CD8-positive, alpha-beta memory T cell (primary cell): ENCODE results near the gene GSK3A. TPM values are rescaled to one million over a fixed set of nuclear protein-coding genes. Genes with fewer than 3 reads are reported as not detected.

Source experiments
- CTCF ChIA-PET: fragments of 350-600 bp; sonication (Branson Sonifier 250); formaldehyde crosslinking; loops from one replicate; lab custom pipeline; 2021; ENCODE audit warnings: antibody characterized with exemption; lab: Charles Lee
- POLR2A ChIA-PET: fragments of 350-600 bp; sonication (Branson Sonifier 250); formaldehyde crosslinking; loops from one replicate; lab custom pipeline; 2021; ENCODE audit warnings: antibody characterized with exemption; lab: Charles Lee
- DNase-seq, 5 donors: peaks; one replicate each; pipeline versions ENCODE4 v3.0.0 to v3.0.0-alpha.2; 2020 to 2022; ENCODE audit warnings: mixed read lengths in 1 of 5
- H3K27ac ChIP-seq: one replicate; pipeline ENCODE4 v1.7.0; 2013; ENCODE audit warnings: low read depth, mild to moderate bottlenecking, low read length, moderate library complexity
- H3K27me3 ChIP-seq: 2 replicates; pipeline ENCODE4 v1.7.0; 2013; ENCODE audit warnings: low read length, mild to moderate bottlenecking; ENCODE audit not compliant: insufficient read depth, poor library complexity, severe bottlenecking
- H3K36me3 ChIP-seq: 2 replicates; pipeline ENCODE4 v1.7.0; 2013; ENCODE audit warnings: mild to moderate bottlenecking, low read length, moderate library complexity; ENCODE audit not compliant: insufficient read depth
- H3K4me1 ChIP-seq: 2 replicates; pipeline ENCODE4 v1.7.0; 2013; ENCODE audit warnings: mild to moderate bottlenecking, low read length, moderate library complexity; ENCODE audit not compliant: insufficient read depth
- H3K4me3 ChIP-seq: 2 replicates; pipeline ENCODE4 v1.7.0; 2013; ENCODE audit warnings: mild to moderate bottlenecking, low read length
- H3K9me3 ChIP-seq: 2 replicates; pipeline ENCODE4 v1.7.0; 2013; ENCODE audit warnings: mild to moderate bottlenecking, low read length
- H3K27ac Mint-ChIP-seq, 8 donors: one replicate each; pipeline ENCODE4 v1.8.0; 2020 to 2021; ENCODE audit warnings: mixed read lengths in 8 of 8, mild to moderate bottlenecking in 6 of 8, inconsistent platforms in 3 of 8, moderate library complexity in 3 of 8
- H3K27me3 Mint-ChIP-seq, 2 donors: one replicate each; pipeline ENCODE4 v1.8.0; 2020 to 2021; ENCODE audit warnings: mixed read lengths in 2 of 2, mild to moderate bottlenecking in 1 of 2, moderate library complexity in 1 of 2
- H3K36me3 Mint-ChIP-seq, 3 donors: one replicate each; pipeline ENCODE4 v1.8.0; 2020 to 2021; ENCODE audit warnings: mixed read lengths in 3 of 3, inconsistent platforms in 1 of 3, mild to moderate bottlenecking in 1 of 3
- H3K4me1 Mint-ChIP-seq, 3 donors: one replicate each; pipeline ENCODE4 v1.8.0; 2020 to 2021; ENCODE audit warnings: mixed read lengths in 3 of 3, inconsistent platforms in 1 of 3, mild to moderate bottlenecking in 1 of 3
- H3K4me3 Mint-ChIP-seq, 7 donors: one replicate each; pipeline ENCODE4 v1.8.0; 2020 to 2021; ENCODE audit warnings: mixed read lengths in 7 of 7, mild to moderate bottlenecking in 6 of 7, moderate library complexity in 4 of 7, inconsistent platforms in 2 of 7
- H3K9me3 Mint-ChIP-seq, 5 donors: one replicate each; pipeline ENCODE4 v1.8.0; 2020 to 2022; ENCODE audit warnings: mixed read lengths in 5 of 5, mild to moderate bottlenecking in 3 of 5, moderate library complexity in 2 of 5, inconsistent platforms in 1 of 5
- polyA plus RNA-seq: library from polyadenylated mRNA; unstranded; fragments of 300-500 nt; fragmentation: Illumina TruSeq; gene quantifications from one replicate; pipeline ENCODE4 v1.2.3, GENCODE V29; 2021
- total RNA-seq, 2 experiments: library from RNA; stranded (reverse); gene quantifications; one replicate each; pipeline ENCODE4 v1.2.3, GENCODE V29; 2021

Gene GSK3A
- total and polyA plus RNA-seq, 3 experiments from 2014 or later, result 23.8 to 53.5 (median 52.9) TPM

DNA sequence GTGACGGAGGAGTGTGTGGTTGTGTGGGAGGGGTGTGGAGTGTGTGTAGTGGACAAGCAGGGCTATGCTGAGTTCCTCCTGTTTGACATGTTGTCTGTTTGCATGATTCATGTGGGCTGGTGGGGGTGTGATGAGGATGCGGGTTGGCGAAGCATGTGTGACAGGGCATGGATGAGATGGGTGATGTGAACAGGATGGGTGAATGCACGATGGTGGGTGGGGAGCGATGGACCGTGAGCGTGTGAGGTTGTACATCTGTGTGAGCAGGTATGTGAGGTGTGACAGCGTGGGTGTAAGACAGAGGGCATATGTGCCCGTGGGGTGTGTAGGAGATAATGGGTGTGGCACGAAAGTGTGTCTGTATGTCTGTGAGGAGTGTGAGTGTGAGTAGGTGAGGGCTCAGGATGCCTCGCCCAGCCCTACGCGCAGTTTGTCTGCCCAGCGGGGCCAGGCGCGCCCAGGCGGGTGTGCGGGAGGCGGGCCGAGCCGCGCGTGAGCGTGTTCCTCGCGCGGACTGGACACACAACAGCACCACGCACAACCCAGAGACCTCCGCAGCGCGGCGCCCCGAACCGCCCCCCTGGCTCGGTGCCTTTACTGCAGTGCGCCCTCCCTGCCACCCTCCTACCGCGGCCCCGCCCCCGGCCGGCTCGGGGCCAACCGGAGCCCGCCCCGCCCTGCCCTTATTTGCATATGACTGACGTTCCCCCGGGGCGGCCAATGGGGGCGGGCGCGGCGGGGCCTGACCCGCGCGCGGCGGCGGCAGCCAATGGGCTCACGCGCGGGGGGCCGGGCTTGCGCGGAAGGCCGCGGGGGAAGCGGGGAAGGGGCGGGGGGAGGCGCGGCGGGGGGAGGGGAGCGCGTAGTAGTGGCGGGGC is 41.0 kb upstream of the GSK3A start:
- H3K4me3 ChIP-seq, result peak overlapping the region; percentile 48
- DNase-seq, result peak; percentile 95 to 98 (median 96)
- peaks cover 8% of the 10 kb centered on the region for H3K36me3 ChIP-seq
- no peaks in the 10 kb centered on the region for H3K27me3 ChIP-seq
- H3K9me3 ChIP-seq, result no peaks in the 10 kb centered on the region
- Mint-ChIP-seq H3K4me1 (peaks cover 24 to 42% (median 35%) of the 10 kb centered on the region in 3 donors), H3K27ac (no peak overlapping the region), H3K27me3 (peaks cover 0 to 3% of the 10 kb centered on the region in 2 donors), H3K4me3 (no peak overlapping the region), H3K9me3 (no peaks in the 10 kb centered on the region), H3K36me3 (peaks cover 0 to 27% (median 0%) of the 10 kb centered on the region in 3 donors)
- peak overlapping the region; percentile 90 for H3K27ac ChIP-seq
- ChIA-PET POLR2A (interaction anchor here (0.8 to 1.7 kb wide), 9 partner anchors 13 to 151 kb away, joined by 3 to 7 read pairs (median 4); partner anchors contain the start of genes CIC, GSK3A and POU2F2), CTCF (interaction anchor here (0.7 kb wide), 1 partner anchor 13 kb away, joined by 4 read pairs; no protein-coding TSS in a partner anchor)
- H3K4me1 ChIP-seq, result peaks cover 54% of the 10 kb centered on the region

DNA sequence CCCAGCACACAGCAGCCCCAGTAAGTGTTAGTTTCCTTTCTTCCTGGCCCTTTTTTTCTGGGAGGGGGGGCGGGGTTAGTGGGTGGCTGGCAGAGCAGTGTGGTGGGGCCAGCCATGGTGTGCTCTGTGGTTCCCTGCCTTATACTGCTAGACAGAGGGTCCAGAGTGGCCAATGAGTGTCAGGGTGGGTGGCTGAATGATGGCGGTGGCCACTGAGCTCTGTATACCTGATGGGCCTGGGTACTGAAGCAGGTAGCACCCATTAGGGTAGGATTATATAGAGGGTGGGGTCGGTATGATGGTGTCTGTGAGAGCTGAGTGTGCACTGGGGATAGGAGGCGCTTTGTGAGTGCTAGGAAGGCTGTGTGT is 40.4 kb upstream of the GSK3A start:
- Histone ChIP-seq H3K36me3 (peaks cover 4% of the 10 kb centered on the region), H3K27me3 (no peaks in the 10 kb centered on the region), H3K4me1 (peaks cover 59% of the 10 kb centered on the region), H3K4me3 (peak overlapping the region; percentile 48), H3K9me3 (no peaks in the 10 kb centered on the region), H3K27ac (peak overlapping the region; percentile 90)
- peaks cover 28 to 45% (median 40%) of the 10 kb centered on the region in 3 donors for H3K4me1 Mint-ChIP-seq
- CTCF ChIA-PET, result interaction anchor here (0.7 to 1.4 kb wide), 2 partner anchors 11 to 13 kb away, joined by 4 read pairs; no protein-coding TSS in a partner anchor
- H3K4me3 Mint-ChIP-seq, result peak overlapping the region in 3 of 7 donors; percentile 33 to 66 (median 51)
- POLR2A ChIA-PET, result interaction anchor here (0.5 to 1.4 kb wide), 6 partner anchors 14 to 150 kb away, joined by 3 to 7 read pairs (median 4); partner anchors contain the start of genes CIC, GSK3A and POU2F2
- H3K36me3 Mint-ChIP-seq, result peaks cover 0 to 21% (median 0%) of the 10 kb centered on the region in 3 donors
- DNase-seq, result no peak
- H3K9me3 Mint-ChIP-seq, result no peaks in the 10 kb centered on the region
- peaks cover 0 to 5% of the 10 kb centered on the region in 2 donors for H3K27me3 Mint-ChIP-seq
- H3K27ac Mint-ChIP-seq, result peak overlapping the region in 1 of 8 donors; percentile 93

DNA sequence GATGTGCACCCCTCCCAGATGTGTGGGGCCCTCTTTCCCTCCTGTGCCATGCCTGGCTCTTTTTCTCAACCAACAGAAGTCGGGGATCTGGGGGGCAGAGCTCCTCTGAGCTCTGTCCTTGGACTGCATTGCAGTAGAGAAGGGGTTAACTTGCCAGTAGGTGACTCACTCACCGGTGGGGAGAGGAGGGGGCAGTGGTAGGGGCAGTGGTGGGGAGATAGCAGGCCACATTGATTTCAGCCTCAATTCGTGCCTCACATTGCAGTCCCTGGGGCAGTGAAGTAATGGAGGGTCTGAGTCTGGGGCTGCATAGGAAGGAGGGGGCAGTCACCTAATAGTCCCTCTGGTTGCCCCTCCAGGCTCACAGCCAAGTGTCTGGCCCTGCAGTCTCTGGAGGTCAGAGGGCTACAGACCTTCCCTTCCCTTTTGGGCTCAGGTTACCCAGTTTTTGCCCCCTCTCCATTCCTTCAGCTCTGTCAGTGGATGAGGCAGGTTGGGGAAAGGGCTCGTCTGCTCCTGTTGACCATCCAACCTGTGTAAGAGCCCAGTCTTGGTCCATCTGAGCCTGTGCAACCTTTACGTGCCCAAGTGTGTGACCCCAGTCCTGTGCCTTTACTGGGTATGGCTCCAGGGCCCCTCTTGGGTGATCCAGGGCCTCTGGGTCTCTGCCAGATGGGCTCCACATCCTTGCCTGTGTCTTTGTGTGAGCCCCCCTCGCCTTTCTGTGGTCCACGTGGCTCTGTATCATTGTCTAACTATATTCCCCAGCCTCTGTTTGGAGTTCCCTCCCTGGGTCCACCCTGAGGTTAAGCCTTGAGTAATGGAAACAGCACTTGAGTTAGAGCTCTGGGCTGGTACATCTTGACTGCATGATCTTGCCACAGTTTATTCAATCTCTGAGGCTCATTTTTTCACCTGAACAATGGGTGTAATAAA is 39.7 kb upstream of the GSK3A start:
- ChIA-PET CTCF (interaction anchor here (0.7 to 5.9 kb wide), 5 partner anchors 11 to 149 kb away, joined by 3 to 72 read pairs (median 4); partner anchors contain the start of genes GSK3A, PAFAH1B3 and PRR19), POLR2A (interaction anchor here (0.5 to 1.4 kb wide), 7 partner anchors 13 to 149 kb away, joined by 3 to 7 read pairs (median 4); partner anchors contain the start of genes CIC, GSK3A and POU2F2)
- H3K9me3 ChIP-seq, result no peaks in the 10 kb centered on the region
- no peaks in the 10 kb centered on the region for H3K27me3 ChIP-seq
- Mint-ChIP-seq H3K27ac (peak overlapping the region in 2 of 8 donors; percentile 93 to 96), H3K4me3 (peak overlapping the region in 6 of 7 donors; percentile 33 to 85 (median 68)), H3K27me3 (peaks cover 0 to 5% of the 10 kb centered on the region in 2 donors), H3K4me1 (peaks cover 28 to 45% (median 40%) of the 10 kb centered on the region in 3 donors), H3K36me3 (peaks cover 0 to 14% (median 0%) of the 10 kb centered on the region in 3 donors), H3K9me3 (no peaks in the 10 kb centered on the region)
- DNase-seq, result no peak
- peaks cover 1% of the 10 kb centered on the region for H3K36me3 ChIP-seq
- peak overlapping the region; percentile 11 for H3K4me3 ChIP-seq
- peak overlapping the region; percentile 90 for H3K27ac ChIP-seq
- H3K4me1 ChIP-seq, result peaks cover 60% of the 10 kb centered on the region

DNA sequence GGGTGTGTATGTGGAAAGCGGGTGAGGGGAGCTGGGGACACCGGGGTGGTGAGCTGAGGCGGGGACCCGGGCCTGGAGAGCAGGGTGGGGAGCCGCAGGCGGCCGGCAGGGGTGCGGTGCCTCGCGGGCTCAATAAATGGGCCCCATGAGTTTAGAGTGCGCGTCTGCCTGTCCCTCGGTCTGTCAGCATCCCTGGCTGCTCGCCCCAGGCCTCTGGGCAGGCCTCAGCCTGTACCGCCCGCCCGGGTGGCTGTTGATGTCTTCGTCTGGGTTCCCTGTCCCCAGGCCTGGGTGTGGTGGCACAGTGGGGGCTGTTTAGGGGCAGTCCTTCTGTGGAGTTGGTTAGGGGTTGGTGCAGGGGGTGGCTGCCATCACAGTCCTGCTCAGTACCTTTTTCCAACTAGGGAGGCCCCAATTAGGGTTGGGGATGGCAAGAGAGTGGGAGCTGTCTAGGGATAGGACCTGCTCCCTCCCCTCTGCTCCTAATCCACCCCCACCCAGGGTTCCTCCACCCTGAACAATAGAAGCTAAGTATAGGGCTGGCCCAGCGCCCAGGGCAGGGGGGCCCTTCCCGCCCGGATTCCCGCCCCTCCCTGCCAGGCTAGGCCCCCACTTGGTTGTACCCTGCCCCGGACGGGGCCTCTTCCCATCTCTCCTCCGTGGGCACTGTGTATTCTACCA is 38.9 kb upstream of the GSK3A start:
- Histone ChIP-seq H3K27me3 (no peaks in the 10 kb centered on the region), H3K27ac (peak overlapping the region; percentile 47), H3K4me1 (peaks cover 67% of the 10 kb centered on the region), H3K9me3 (no peaks in the 10 kb centered on the region), H3K36me3 (no peaks in the 10 kb centered on the region), H3K4me3 (no peak overlapping the region)
- CTCF ChIA-PET, result interaction anchor here (0.7 to 5.9 kb wide), 5 partner anchors 12 to 172 kb away, joined by 3 to 72 read pairs (median 4); partner anchors contain the start of genes GSK3A, PAFAH1B3 and PRR19
- DNase-seq, result no peak
- Mint-ChIP-seq H3K36me3 (peaks cover 0 to 10% (median 0%) of the 10 kb centered on the region in 3 donors), H3K27me3 (peaks cover 0 to 5% of the 10 kb centered on the region in 2 donors), H3K4me1 (peaks cover 30 to 46% (median 46%) of the 10 kb centered on the region in 3 donors), H3K27ac (peak overlapping the region in 6 of 8 donors; percentile 81 to 96 (median 89)), H3K4me3 (peak overlapping the region; percentile 44 to 85 (median 69)), H3K9me3 (no peaks in the 10 kb centered on the region)
- POLR2A ChIA-PET, result interaction anchor here (1.1 to 1.3 kb wide), 2 partner anchors 65 to 82 kb away, joined by 3 to 4 read pairs; no protein-coding TSS in a partner anchor

DNA sequence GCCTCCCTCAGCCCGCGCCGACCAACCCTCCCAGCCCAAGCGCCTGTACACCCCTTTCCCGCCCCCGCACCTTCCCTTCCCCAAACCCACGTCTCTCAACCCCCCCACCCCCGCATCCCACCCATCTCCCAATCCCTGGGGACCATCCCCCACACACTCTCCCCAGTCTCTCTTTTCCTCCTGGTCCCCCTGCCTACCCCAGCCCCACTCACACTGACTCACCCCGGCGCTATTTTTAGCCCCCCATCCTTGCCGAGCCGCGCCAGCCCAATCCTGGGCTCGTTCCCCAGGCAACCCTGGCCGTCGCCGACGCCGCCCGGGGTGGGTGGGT is 38.4 kb upstream of the GSK3A start:
- H3K27me3 ChIP-seq, result no peaks in the 10 kb centered on the region
- no peaks in the 10 kb centered on the region for H3K9me3 ChIP-seq
- H3K4me1 ChIP-seq, result peaks cover 67% of the 10 kb centered on the region
- Mint-ChIP-seq H3K27me3 (peaks cover 0 to 5% of the 10 kb centered on the region in 2 donors), H3K4me1 (peaks cover 35 to 48% (median 46%) of the 10 kb centered on the region in 3 donors), H3K9me3 (no peaks in the 10 kb centered on the region), H3K36me3 (peaks cover 0 to 8% (median 2%) of the 10 kb centered on the region in 3 donors), H3K27ac (peak overlapping the region in 6 of 8 donors; percentile 2 to 90 (median 48)), H3K4me3 (peak overlapping the region in 6 of 7 donors; percentile 43 to 85 (median 65))
- POLR2A ChIA-PET, result interaction anchor here (1.1 to 1.3 kb wide), 2 partner anchors 64 to 82 kb away, joined by 3 to 4 read pairs; no protein-coding TSS in a partner anchor
- H3K27ac ChIP-seq, result peak overlapping the region; percentile 77
- peak in 2 of 5 donors; percentile 32 to 64 for DNase-seq
- H3K4me3 ChIP-seq, result peak overlapping the region; percentile 70
- CTCF ChIA-PET, result interaction anchor here (0.8 to 5.9 kb wide), 6 partner anchors 10 to 172 kb away, joined by 3 to 72 read pairs (median 14); partner anchors contain the start of genes GSK3A and ZNF526
- no peaks in the 10 kb centered on the region for H3K36me3 ChIP-seq

DNA sequence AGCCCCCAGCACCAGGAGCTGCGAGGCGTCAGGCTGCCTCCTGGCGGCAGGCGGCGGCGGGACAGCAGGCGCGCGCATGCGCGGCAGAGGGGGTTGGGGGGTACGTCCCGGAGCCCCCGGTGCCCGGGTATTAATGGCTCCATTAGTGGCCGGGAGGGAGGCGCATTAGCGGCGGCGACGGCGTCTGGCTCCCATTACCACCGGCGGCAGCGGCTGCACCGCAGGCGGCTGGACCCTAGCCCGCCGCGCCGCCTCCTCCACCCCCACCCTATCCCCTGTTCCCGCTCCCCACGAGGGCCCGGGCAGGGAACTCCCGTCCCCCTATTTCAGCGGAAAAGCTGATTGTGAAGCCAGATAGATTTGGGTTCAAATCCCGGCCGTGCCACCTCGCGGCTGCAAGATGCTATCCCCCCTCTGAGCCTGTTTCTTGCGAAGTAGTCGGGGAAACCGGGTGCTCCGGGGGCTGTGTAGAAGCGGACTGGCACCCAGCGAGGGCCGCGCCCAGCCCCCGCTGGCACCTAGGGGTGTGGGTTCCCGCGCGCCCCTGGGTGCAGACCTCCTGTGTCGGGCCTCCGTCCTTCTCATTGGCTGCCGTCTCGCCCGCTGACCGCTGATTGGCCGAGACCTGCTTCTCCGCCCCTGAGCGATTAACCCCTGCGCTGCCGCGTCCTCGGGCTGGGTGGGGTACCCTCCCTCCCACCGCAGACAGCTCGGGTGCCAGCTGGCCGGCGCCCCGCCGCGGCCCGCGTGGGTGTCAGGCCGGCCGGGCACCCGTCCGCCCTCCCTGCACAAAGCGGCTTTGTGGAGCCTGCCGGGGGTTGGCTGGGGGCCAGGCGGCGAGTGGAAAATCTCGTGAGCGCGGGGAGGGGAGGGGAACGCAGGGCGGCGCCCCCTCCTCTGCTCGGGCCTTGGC is 37.8 kb upstream of the GSK3A start:
- H3K9me3 ChIP-seq, result no peaks in the 10 kb centered on the region
- peak overlapping the region; percentile 70 for H3K4me3 ChIP-seq
- H3K36me3 Mint-ChIP-seq, result peaks cover 0 to 9% (median 2%) of the 10 kb centered on the region in 3 donors
- ChIA-PET CTCF (interaction anchor here (0.8 to 5.9 kb wide), 25 partner anchors 9 to 204 kb away, joined by 3 to 72 read pairs (median 4); partner anchors contain the start of genes CIC, GSK3A, POU2F2 and PRR19), POLR2A (interaction anchor here (0.7 to 2.5 kb wide), 7 partner anchors 9 to 148 kb away, joined by 3 to 26 read pairs (median 4); partner anchors contain the start of genes CIC, GSK3A and POU2F2)
- no peaks in the 10 kb centered on the region for H3K27me3 ChIP-seq
- peak overlapping the region; percentile 80 to 98 (median 93) for H3K4me3 Mint-ChIP-seq
- peak overlapping the region; percentile 77 for H3K27ac ChIP-seq
- H3K9me3 Mint-ChIP-seq, result no peaks in the 10 kb centered on the region
- peaks cover 0 to 5% of the 10 kb centered on the region in 2 donors for H3K27me3 Mint-ChIP-seq
- peaks cover 61% of the 10 kb centered on the region for H3K4me1 ChIP-seq
- DNase-seq, result peak; percentile 81 to 89 (median 85)
- H3K36me3 ChIP-seq, result no peaks in the 10 kb centered on the region
- H3K27ac Mint-ChIP-seq, result peak overlapping the region; percentile 84 to 99 (median 96)
- H3K4me1 Mint-ChIP-seq, result peaks cover 33 to 46% (median 44%) of the 10 kb centered on the region in 3 donors
